K562 (cell line): ENCODE data around the gene BAG2.

Experiments
- C11orf30 ChIP-seq: fragments of 450-650 bp; IDR thresholded peaks from 2 replicates; pipeline ENCODE4 v1.6.1; 2016; ENCODE audit warnings: low read depth, mild to moderate bottlenecking
- CTBP1 ChIP-seq: fragments of 450-650 bp; IDR thresholded peaks from 2 replicates; pipeline ENCODE4 v1.6.1; 2016; ENCODE audit warnings: borderline replicate concordance
- CTCF ChIP-seq, 3 experiments: IDR thresholded peaks in 2 of 3; conservative IDR thresholded peaks in 1 of 3; 2 replicates each; pipeline ENCODE4 v1.5.1; 2011 to 2012; ENCODE audit warnings: low read length in 3 of 3, mild to moderate bottlenecking in 3 of 3, control low read depth in 2 of 3, improper control_type of control experiment in 1 of 3, inconsistent platforms in 1 of 3, low read depth in 1 of 3, mixed read lengths in 1 of 3, moderate library complexity in 1 of 3; ENCODE audit not compliant: insufficient read depth in 2 of 3
- GTF2A2 ChIP-seq: IDR thresholded peaks from 2 replicates; pipeline ENCODE4 v1.6.1; 2016; ENCODE audit warnings: mild to moderate bottlenecking, missing genetic modification characterization, missing compliant biosample characterization
- POLR2AphosphoS5 ChIP-seq: IDR thresholded peaks from 2 replicates; pipeline ENCODE4 v1.6.1; 2011; ENCODE audit warnings: mild to moderate bottlenecking, low read depth, low read length, moderate library complexity; ENCODE audit not compliant: control insufficient read depth, insufficient read depth

GRCh38 chr6:57165080-57165479, 7.0 kb upstream of the BAG2 start:
- TF ChIP-seq GTF2A2 (tag) = no peak
- TF ChIP-seq CTBP1 = no peak
- TF ChIP-seq CTCF (IDR thresholded peaks at IDR 0.05 in 2 of 3, conservative IDR thresholded peaks at IDR 0.05 in 1 of 3; ENCODE audit: insufficient read depth in 2 of 3, low read depth in 1 of 3, low read length in 3 of 3) = no peak
- TF ChIP-seq POLR2AphosphoS5 = no peak
- no peak for TF ChIP-seq C11orf30
